CD14-positive monocyte (primary cell): ENCODE data around the gene GABBR2. TPM values are rescaled to one million over a fixed set of nuclear protein-coding genes. Genes with fewer than 3 reads are reported as not detected.

Source experiments
- DNase-seq, 3 donors: peaks; one replicate each; pipeline ENCODE4 v3.0.0-alpha.2; 2011 to 2022
- H2AFZ ChIP-seq: 2 replicates; pipeline ENCODE4 v1.6.0; 2012; ENCODE audit warnings: mild to moderate bottlenecking, low read depth, low read length, inconsistent platforms; ENCODE audit not compliant: insufficient read depth, poor library complexity, severe bottlenecking
- H3K27ac ChIP-seq, 2 donors: 1 replicate in 1 of 2; 2 replicates in 1 of 2; pipeline ENCODE4 v1.5.1; 2012 to 2013; ENCODE audit warnings: low read length in 2 of 2, control low read depth in 1 of 2, inconsistent platforms in 1 of 2, low read depth in 1 of 2, mild to moderate bottlenecking in 1 of 2
- H3K27me3 ChIP-seq, 2 donors: one replicate each; pipeline versions ENCODE4 v1.6.0 to v1.6.1; 2011 to 2013; ENCODE audit warnings: low read length in 2 of 2; ENCODE audit not compliant: control insufficient read depth in 2 of 2, insufficient read depth in 2 of 2
- H3K36me3 ChIP-seq, 2 donors: replicated peaks in 1 of 2; 1 replicate in 1 of 2; 2 replicates in 1 of 2; pipeline versions ENCODE4 v1.5.1 to v1.6.1; 2012 to 2013; ENCODE audit warnings: low read length in 2 of 2, control low read depth in 1 of 2, inconsistent platforms in 1 of 2, mild to moderate bottlenecking in 1 of 2; ENCODE audit not compliant: insufficient read depth in 2 of 2, control insufficient read depth in 1 of 2
- H3K4me1 ChIP-seq, 2 donors: 1 replicate in 1 of 2; 2 replicates in 1 of 2; pipeline versions ENCODE4 v1.5.1 to v1.6.1; 2012 to 2013; ENCODE audit warnings: low read length in 2 of 2, control low read depth in 1 of 2, inconsistent platforms in 1 of 2, mild to moderate bottlenecking in 1 of 2, moderate library complexity in 1 of 2; ENCODE audit not compliant: insufficient read depth in 2 of 2, control insufficient read depth in 1 of 2
- H3K4me2 ChIP-seq: replicated peaks from 2 replicates; pipeline ENCODE3; 2012; ENCODE audit warnings: low read length, moderate library complexity, mild to moderate bottlenecking; ENCODE audit not compliant: poor library complexity, severe bottlenecking; ENCODE audit errors: extremely low read depth
- H3K4me3 ChIP-seq, 3 experiments: fragments of 200-600 bp in 1 of 3; sonication (generic) in 1 of 3; replicated peaks in 1 of 3; 1 replicate in 2 of 3; 2 replicates in 1 of 3; pipeline ENCODE4 v1.5.1; 2011 to 2013; ENCODE audit warnings: low read length in 3 of 3, mild to moderate bottlenecking in 3 of 3, control low read depth in 2 of 3, low read depth in 2 of 3, inconsistent platforms in 1 of 3, moderate library complexity in 1 of 3
- H3K79me2 ChIP-seq: 2 replicates; pipeline ENCODE4 v1.6.0; 2012; ENCODE audit warnings: mild to moderate bottlenecking, control low read depth, inconsistent platforms, low read length, moderate library complexity; ENCODE audit not compliant: insufficient read depth
- H3K9ac ChIP-seq: 2 replicates; pipeline ENCODE4 v1.6.0; 2017; ENCODE audit warnings: low read length, mild to moderate bottlenecking; ENCODE audit not compliant: insufficient read depth, poor library complexity, severe bottlenecking
- H3K9me3 ChIP-seq, 2 donors: replicated peaks in 1 of 2; 1 replicate in 1 of 2; 2 replicates in 1 of 2; pipeline versions ENCODE4 v1.5.1 to v1.6.1; 2012 to 2013; ENCODE audit warnings: low read length in 2 of 2, control low read depth in 1 of 2; ENCODE audit not compliant: control insufficient read depth in 1 of 2, insufficient read depth in 1 of 2
- H4K20me1 ChIP-seq: 2 replicates; pipeline ENCODE4 v1.6.0; 2012; ENCODE audit warnings: mild to moderate bottlenecking, low read length, control low read depth, moderate library complexity; ENCODE audit not compliant: insufficient read depth
- H3K27ac Mint-ChIP-seq, 7 donors: one replicate each; pipeline ENCODE4 v1.8.0; 2020; ENCODE audit warnings: mild to moderate bottlenecking in 7 of 7, mixed read lengths in 7 of 7, moderate library complexity in 6 of 7, inconsistent platforms in 2 of 7
- H3K27me3 Mint-ChIP-seq, 3 donors: one replicate each; pipeline ENCODE4 v1.8.0; 2021 to 2022; ENCODE audit warnings: low read depth in 3 of 3, mild to moderate bottlenecking in 3 of 3, mixed read lengths in 3 of 3, moderate library complexity in 3 of 3, inconsistent platforms in 1 of 3
- H3K36me3 Mint-ChIP-seq, 2 donors: one replicate each; pipeline ENCODE4 v1.8.0; 2020; ENCODE audit warnings: mixed read lengths in 2 of 2, inconsistent platforms in 1 of 2, mild to moderate bottlenecking in 1 of 2
- H3K4me1 Mint-ChIP-seq: one replicate; pipeline ENCODE4 v1.8.0; 2020; ENCODE audit warnings: mild to moderate bottlenecking, mixed read lengths
- H3K4me3 Mint-ChIP-seq, 2 donors: one replicate each; pipeline ENCODE4 v1.8.0; 2020; ENCODE audit warnings: mild to moderate bottlenecking in 2 of 2, mixed read lengths in 2 of 2, moderate library complexity in 1 of 2
- H3K9me3 Mint-ChIP-seq, 7 donors: one replicate each; pipeline ENCODE4 v1.8.0; 2020 to 2022; ENCODE audit warnings: mixed read lengths in 7 of 7, mild to moderate bottlenecking in 6 of 7, moderate library complexity in 6 of 7, inconsistent platforms in 2 of 7
- CTCF ChIP-seq: fragments of 200-600 bp; IDR thresholded peaks from one replicate; pipeline ENCODE4 v1.8.0; 2022; ENCODE audit warnings: antibody characterized with exemption, mild to moderate bottlenecking
- WGBS: methylation state at CpG from one replicate; pipeline ENCODE4 v1.1.5; 2013; ENCODE audit warnings: missing lambda C conversion rate; ENCODE audit not compliant: insufficient coverage; 5-methylcytosine and 5-hydroxymethylcytosine counted together
- intact Hi-C, 2 donors: fragments of 100-400 bp; cut with micrococcal nuclease; formaldehyde crosslinking; loops; one replicate each; pipeline versions ENCODE4 v1.15.0 to v1.15.1; 2023
- polyA plus RNA-seq, 3 donors: library from polyadenylated mRNA; depleted of rRNA in 1 of 3; unstranded in 2 of 3; stranded (reverse) in 1 of 3; fragments of 300-500 nt in 2 of 3; fragments of >200 nt in 1 of 3; fragmentation: Illumina TruSeq in 2 of 3; gene quantifications; 1 replicate in 2 of 3; 2 replicates in 1 of 3; pipeline ENCODE4 v1.2.3, GENCODE V29; 2012 to 2021

Gene GABBR2
- polyA plus RNA-seq, 3 donors = not detected

- H3K27ac Mint-ChIP-seq = no peak overlapping the region
- no peaks in the 10 kb centered on the region for H4K20me1 ChIP-seq
- no CpG with 5 or more reads among the region's 1 CpG for WGBS
- no peaks in the 10 kb centered on the region for H3K4me1 Mint-ChIP-seq
- H3K36me3 Mint-ChIP-seq = no peaks in the 10 kb centered on the region
- no peak overlapping the region for H3K4me2 ChIP-seq
- no peaks in the 10 kb centered on the region for H3K79me2 ChIP-seq
- H3K9me3 ChIP-seq = no peaks in the 10 kb centered on the region
- H3K36me3 ChIP-seq = no peaks in the 10 kb centered on the region
- H3K27me3 ChIP-seq = no peaks in the 10 kb centered on the region
- intact Hi-C loops = no loop called here
- peaks cover 0 to 6% (median 3%) of the 10 kb centered on the region in 7 donors for H3K9me3 Mint-ChIP-seq
- H3K27me3 Mint-ChIP-seq = peaks cover 6 to 13% (median 9%) of the 10 kb centered on the region in 3 donors
- H3K9ac ChIP-seq = no peak overlapping the region
- H3K4me3 Mint-ChIP-seq = no peak overlapping the region
- H2AFZ ChIP-seq = no peak overlapping the region
- H3K4me1 ChIP-seq = no peaks in the 10 kb centered on the region
- no peak overlapping the region for H3K27ac ChIP-seq
- no peak overlapping the region for H3K4me3 ChIP-seq
- no peak for TF ChIP-seq CTCF
- no peak for DNase-seq
These were observed 69.6 kb downstream of the GABBR2 start for GRCh38 chr9:98639133-98639532.

- Histone ChIP-seq H3K9me3 (no peaks in the 10 kb centered on the region), H3K4me3 (no peak overlapping the region), H3K4me1 (no peaks in the 10 kb centered on the region), H4K20me1 (no peaks in the 10 kb centered on the region), H3K36me3 (no peaks in the 10 kb centered on the region), H3K27ac (no peak overlapping the region), H3K79me2 (no peaks in the 10 kb centered on the region), H3K9ac (no peak overlapping the region), H3K27me3 (no peaks in the 10 kb centered on the region), H2AFZ (no peak overlapping the region), H3K4me2 (no peak overlapping the region)
- peaks cover 0 to 6% (median 0%) of the 10 kb centered on the region in 7 donors for H3K9me3 Mint-ChIP-seq
- WGBS = no CpG with 5 or more reads among the region's 1 CpG
- H3K27me3 Mint-ChIP-seq = peaks cover 5 to 10% (median 7%) of the 10 kb centered on the region in 3 donors
- intact Hi-C loops = no loop called here
- H3K36me3 Mint-ChIP-seq = no peaks in the 10 kb centered on the region
- DNase-seq = no peak
- no peak for TF ChIP-seq CTCF
- H3K4me1 Mint-ChIP-seq = no peaks in the 10 kb centered on the region
- no peak overlapping the region for H3K27ac Mint-ChIP-seq
- no peak overlapping the region for H3K4me3 Mint-ChIP-seq
These were observed 71.4 kb downstream of the GABBR2 start for GRCh38 chr9:98637381-98637780.
